K562 (cell line): ENCODE data around the gene IRF8.

Experiments
- ATF1 ChIP-seq, 2 experiments: fragments of 450-650 bp in 1 of 2; IDR thresholded peaks; 2 replicates each; pipeline ENCODE4 v1.6.1; 2016; ENCODE audit warnings: missing compliant biosample characterization in 1 of 2, missing genetic modification characterization in 1 of 2
- FOSL1 ChIP-seq: fragments of 200-800 bp; sonication (Bioruptor generic); conservative IDR thresholded peaks from 2 replicates; pipeline ENCODE4 v1.6.1; 2016; ENCODE audit warnings: missing genetic modification characterization, missing compliant biosample characterization
- HDAC2 ChIP-seq: fragments of 450-650 bp; IDR thresholded peaks from 2 replicates; pipeline ENCODE4 v1.6.1; 2016; ENCODE audit warnings: mild to moderate bottlenecking
- MTA2 ChIP-seq: fragments of 450-650 bp; IDR thresholded peaks from 2 replicates; pipeline ENCODE4 v1.6.1; 2016; ENCODE audit warnings: low read depth
- NR1H2 ChIP-seq: sonication (generic); formaldehyde crosslinking; IDR thresholded peaks from 2 replicates; pipeline ENCODE4 v1.4.0; 2020; ENCODE audit warnings: mild to moderate bottlenecking, missing genetic modification reagents
- RBBP5 ChIP-seq: fragments of 200-600 bp; sonication (generic); IDR thresholded peaks from 2 replicates; pipeline ENCODE4 v1.6.1; 2012; ENCODE audit warnings: borderline replicate concordance, mild to moderate bottlenecking, low read length, control low read depth, inconsistent platforms; ENCODE audit not compliant: insufficient read depth, poor library complexity, severe bottlenecking
- REST ChIP-seq, 2 experiments: fragments of 450-650 bp; formaldehyde crosslinking in 1 of 2; IDR thresholded peaks; 2 replicates each; pipeline versions ENCODE4 v1.4.0 to v1.6.1; 2014 to 2020; ENCODE audit warnings: mild to moderate bottlenecking in 2 of 2, borderline replicate concordance in 1 of 2, low read depth in 1 of 2
- SMARCA4 ChIP-seq: fragments of 450-650 bp; IDR thresholded peaks from 2 replicates; pipeline ENCODE4 v1.6.1; 2016
- SP1 ChIP-seq: sonication (generic); formaldehyde crosslinking; IDR thresholded peaks from 2 replicates; pipeline ENCODE4 v1.8.1; 2022; ENCODE audit warnings: mild to moderate bottlenecking, missing genetic modification reagents
- TARDBP ChIP-seq: fragments of 450-650 bp; IDR thresholded peaks from 2 replicates; pipeline ENCODE4 v1.6.1; 2016
- TBP ChIP-seq: optimal IDR thresholded peaks from 2 replicates; pipeline ENCODE3; 2011; ENCODE audit warnings: low read depth, low read length, improper control_type of control experiment
- ZEB2 ChIP-seq: fragments of 450-650 bp; IDR thresholded peaks from 2 replicates; pipeline ENCODE4 v1.6.1; 2016
- ZNF3 ChIP-seq: fragments of 250-450 bp; sonication (Bioruptor Pico); IDR thresholded peaks from 2 replicates; pipeline ENCODE4 v1.5.0; 2021; ENCODE audit warnings: mild to moderate bottlenecking, moderate library complexity
- TF ChIP-seq, protein P1 (sequence below), 3 experiments: IDR thresholded peaks in 2 of 3; conservative IDR thresholded peaks in 1 of 3; 2 replicates each; pipeline ENCODE4 v1.5.1; 2011 to 2012; ENCODE audit warnings: low read length in 3 of 3, mild to moderate bottlenecking in 3 of 3, control low read depth in 2 of 3, improper control_type of control experiment in 1 of 3, inconsistent platforms in 1 of 3, low read depth in 1 of 3, mixed read lengths in 1 of 3, moderate library complexity in 1 of 3; ENCODE audit not compliant: insufficient read depth in 2 of 3

- TF ChIP-seq TBP (no peak), SP1 (CRISPR knock-in tag) (no peak), REST (IDR thresholded peaks at IDR 0.05; ENCODE audit: borderline replicate concordance) (no peak), REST (CRISPR knock-in tag; IDR thresholded peaks at IDR 0.05; ENCODE audit: low read depth) (no peak), ZNF3 (CRISPR knock-in tag) (no peak), ZEB2 (no peak), FOSL1 (tag) (no peak), NR1H2 (no peak), ATF1 (CRISPR knock-in tag; IDR thresholded peaks at IDR 0.05) (no peak), ATF1 (tag; IDR thresholded peaks at IDR 0.05) (no peak), MTA2 (no peak), HDAC2 (no peak), RBBP5 (no peak), TARDBP (no peak), SMARCA4 (no peak)
- TF ChIP-seq, protein P1, sequence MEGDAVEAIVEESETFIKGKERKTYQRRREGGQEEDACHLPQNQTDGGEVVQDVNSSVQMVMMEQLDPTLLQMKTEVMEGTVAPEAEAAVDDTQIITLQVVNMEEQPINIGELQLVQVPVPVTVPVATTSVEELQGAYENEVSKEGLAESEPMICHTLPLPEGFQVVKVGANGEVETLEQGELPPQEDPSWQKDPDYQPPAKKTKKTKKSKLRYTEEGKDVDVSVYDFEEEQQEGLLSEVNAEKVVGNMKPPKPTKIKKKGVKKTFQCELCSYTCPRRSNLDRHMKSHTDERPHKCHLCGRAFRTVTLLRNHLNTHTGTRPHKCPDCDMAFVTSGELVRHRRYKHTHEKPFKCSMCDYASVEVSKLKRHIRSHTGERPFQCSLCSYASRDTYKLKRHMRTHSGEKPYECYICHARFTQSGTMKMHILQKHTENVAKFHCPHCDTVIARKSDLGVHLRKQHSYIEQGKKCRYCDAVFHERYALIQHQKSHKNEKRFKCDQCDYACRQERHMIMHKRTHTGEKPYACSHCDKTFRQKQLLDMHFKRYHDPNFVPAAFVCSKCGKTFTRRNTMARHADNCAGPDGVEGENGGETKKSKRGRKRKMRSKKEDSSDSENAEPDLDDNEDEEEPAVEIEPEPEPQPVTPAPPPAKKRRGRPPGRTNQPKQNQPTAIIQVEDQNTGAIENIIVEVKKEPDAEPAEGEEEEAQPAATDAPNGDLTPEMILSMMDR (IDR thresholded peaks at IDR 0.05 in 2 of 3, conservative IDR thresholded peaks at IDR 0.05 in 1 of 3; ENCODE audit: insufficient read depth in 2 of 3, low read depth in 1 of 3, low read length in 3 of 3): no peak
These were observed 26.2 kb upstream of the IRF8 start for GRCh38 chr16:85872734-85873133.
